ENCODE data around the gene DOCK10.

The DOCK10 gene

DNA sequence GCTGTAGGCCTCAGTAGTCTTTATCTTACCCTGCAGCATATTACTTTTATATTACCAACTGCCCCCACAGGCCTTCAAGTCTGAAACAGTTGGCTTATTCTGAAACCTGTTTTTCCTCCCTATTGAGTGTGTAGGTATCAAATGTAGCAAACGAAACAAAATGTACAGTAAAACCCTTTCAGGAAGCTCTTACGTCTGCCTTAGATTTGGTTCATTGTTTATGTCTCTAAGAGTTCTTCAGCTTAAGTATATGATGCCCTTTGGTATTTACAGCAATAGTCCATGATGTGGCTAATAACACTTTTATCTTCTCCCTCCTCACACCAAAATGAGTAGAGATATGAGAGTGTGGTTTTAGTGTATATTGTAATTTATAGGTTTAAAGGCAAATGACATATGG lies 108.8 kb downstream of the DOCK10 start:
- no peak overlapping the region for H2BK15ac ChIP-seq (ENCODE audit: low read length)
- H3K4me2 ChIP-seq (ENCODE audit: insufficient read depth, low read length, poor library complexity, severe bottlenecking), result no peak overlapping the region
- DNase-seq (ENCODE audit: low spot score), result no peak

DNA sequence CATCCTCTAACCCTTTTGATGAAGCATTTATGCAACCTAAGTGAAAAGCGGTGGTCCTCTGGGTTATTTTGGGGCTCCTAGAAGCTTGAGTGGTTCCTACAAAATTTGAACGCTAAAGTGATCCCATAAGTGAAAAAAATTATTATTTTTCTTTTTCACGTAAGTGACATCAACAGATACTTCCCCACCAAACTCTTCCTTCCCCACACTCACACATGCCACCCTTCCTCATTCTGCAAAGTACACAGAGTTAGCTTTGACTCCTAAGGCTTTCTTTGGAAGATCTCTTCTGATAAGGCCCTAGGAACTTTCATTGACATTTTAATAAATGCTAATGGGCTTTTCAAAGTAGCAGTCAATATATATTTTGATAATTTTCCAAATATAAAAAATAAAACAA lies 109.7 kb downstream of the DOCK10 start:
- H3K9ac ChIP-seq (ENCODE audit: low read depth, low read length, poor library complexity), result no peak overlapping the region
- H4K8ac ChIP-seq (ENCODE audit: low read depth, low read length), result no peak overlapping the region
- H3K14ac ChIP-seq (ENCODE audit: low read length), result no peak overlapping the region
- H3K27ac ChIP-seq (replicated peaks; ENCODE audit: low read length), result no peak overlapping the region
- no peak overlapping the region for H2AK5ac ChIP-seq (ENCODE audit: low read depth, low read length)
- H3K79me1 ChIP-seq (ENCODE audit: low read depth, low read length), result no peaks in the 10 kb centered on the region
- H2BK5ac ChIP-seq (ENCODE audit: low read length), result no peak overlapping the region
- no peak overlapping the region for H3K18ac ChIP-seq (ENCODE audit: low read length)
- peaks cover 0 to 3% of the 10 kb centered on the region in 2 donors for H3K4me1 ChIP-seq (ENCODE audit: control insufficient read depth in 2 of 2, insufficient read depth in 1 of 2, low read depth in 1 of 2, low read length in 2 of 2)
- H3K23ac ChIP-seq (ENCODE audit: low read depth, low read length, poor library complexity), result no peak overlapping the region
- H4K91ac ChIP-seq (ENCODE audit: low read depth, low read length, poor library complexity), result no peak overlapping the region
- H3K27me3 ChIP-seq (ENCODE audit: control insufficient read depth in 3 of 3, insufficient read depth in 3 of 3, low read depth in 1 of 3, low read length in 3 of 3), result no peaks in the 10 kb centered on the region
- H3K9me3 ChIP-seq (replicated peaks in 1 of 2; ENCODE audit: control insufficient read depth in 2 of 2, insufficient read depth in 1 of 2, low read depth in 1 of 2, low read length in 2 of 2), result no peaks in the 10 kb centered on the region
- H3K4me3 ChIP-seq (ENCODE audit: low read length in 2 of 2), result no peak overlapping the region
- DNase-seq (ENCODE audit: low spot score), result no peak
- no peak overlapping the region for H2BK15ac ChIP-seq (ENCODE audit: low read length)
- no peak overlapping the region for H2BK120ac ChIP-seq (ENCODE audit: low read depth, low read length)
- no CpG with 5 or more reads among the region's 3 CpGs for WGBS, 2 donors (ENCODE audit: extremely low coverage in 2 of 2, insufficient read length in 2 of 2, insufficient replicate concordance in 1 of 2)
- no peak overlapping the region for H2BK12ac ChIP-seq (ENCODE audit: low read length)
- H3K4ac ChIP-seq (ENCODE audit: low read length), result no peak overlapping the region
- H3K4me2 ChIP-seq (ENCODE audit: insufficient read depth, low read length, poor library complexity, severe bottlenecking), result no peak overlapping the region
- H3K36me3 ChIP-seq (replicated peaks in 1 of 2; ENCODE audit: control insufficient read depth in 2 of 2, insufficient read depth in 2 of 2, low read length in 2 of 2), result no peaks in the 10 kb centered on the region
- no peak overlapping the region for H2AFZ ChIP-seq (ENCODE audit: low read length)

More for the DNA sequence above, 108.8 kb downstream of the DOCK10 start:
- Histone ChIP-seq H3K4me3 (ENCODE audit: low read length in 2 of 2) (no peak overlapping the region), H3K27ac (replicated peaks; ENCODE audit: low read length) (no peak overlapping the region), H2BK5ac (ENCODE audit: low read length) (no peak overlapping the region), H2AK5ac (ENCODE audit: low read depth, low read length) (no peak overlapping the region), H3K4me1 (ENCODE audit: control insufficient read depth in 2 of 2, insufficient read depth in 1 of 2, low read depth in 1 of 2, low read length in 2 of 2) (peaks cover 3 to 6% of the 10 kb centered on the region in 2 donors), H3K4ac (ENCODE audit: low read length) (no peak overlapping the region), H4K91ac (ENCODE audit: low read depth, low read length, poor library complexity) (no peak overlapping the region), H3K36me3 (replicated peaks in 1 of 2; ENCODE audit: control insufficient read depth in 2 of 2, insufficient read depth in 2 of 2, low read length in 2 of 2) (no peaks in the 10 kb centered on the region), H3K9me3 (replicated peaks in 1 of 2; ENCODE audit: control insufficient read depth in 2 of 2, insufficient read depth in 1 of 2, low read depth in 1 of 2, low read length in 2 of 2) (no peaks in the 10 kb centered on the region), H3K18ac (ENCODE audit: low read length) (no peak overlapping the region), H2BK120ac (ENCODE audit: low read depth, low read length) (no peak overlapping the region), H3K14ac (ENCODE audit: low read length) (no peak overlapping the region), H2AFZ (ENCODE audit: low read length) (no peak overlapping the region), H3K79me1 (ENCODE audit: low read depth, low read length) (no peaks in the 10 kb centered on the region), H3K9ac (ENCODE audit: low read depth, low read length, poor library complexity) (no peak overlapping the region), H2BK12ac (ENCODE audit: low read length) (no peak overlapping the region), H4K8ac (ENCODE audit: low read depth, low read length) (no peak overlapping the region), H3K23ac (ENCODE audit: low read depth, low read length, poor library complexity) (no peak overlapping the region), H3K27me3 (ENCODE audit: control insufficient read depth in 3 of 3, insufficient read depth in 3 of 3, low read depth in 1 of 3, low read length in 3 of 3) (no peaks in the 10 kb centered on the region)
- WGBS, 2 donors (ENCODE audit: extremely low coverage in 2 of 2, insufficient read length in 2 of 2, insufficient replicate concordance in 1 of 2), result no CpG with 5 or more reads among the region's 2 CpGs

DNA sequence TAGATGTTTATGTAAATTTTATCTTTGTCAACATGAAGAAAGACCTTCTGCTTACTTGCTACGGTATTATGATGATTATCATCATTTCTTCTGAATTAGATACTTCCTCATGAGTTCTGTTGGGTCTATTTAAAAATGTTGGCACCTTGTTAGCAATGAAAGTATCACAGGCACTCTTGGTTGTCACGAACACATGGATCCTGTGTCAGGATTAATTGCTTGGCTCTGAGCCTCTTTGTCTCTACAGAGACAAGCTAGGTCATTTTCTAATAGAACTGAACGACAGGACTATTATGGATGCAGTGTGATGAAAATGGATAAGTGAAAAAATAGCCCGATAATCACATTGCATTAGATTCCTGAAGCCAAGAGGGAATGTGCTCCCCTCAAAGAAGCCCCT lies 110.3 kb downstream of the DOCK10 start:
- no peak overlapping the region for H3K14ac ChIP-seq (ENCODE audit: low read length)
- H3K79me1 ChIP-seq (ENCODE audit: low read depth, low read length), result no peaks in the 10 kb centered on the region
- H2BK5ac ChIP-seq (ENCODE audit: low read length), result no peak overlapping the region
- H2AK5ac ChIP-seq (ENCODE audit: low read depth, low read length), result no peak overlapping the region
- H2BK15ac ChIP-seq (ENCODE audit: low read length), result no peak overlapping the region
- H3K18ac ChIP-seq (ENCODE audit: low read length), result no peak overlapping the region
- no peak overlapping the region for H2BK120ac ChIP-seq (ENCODE audit: low read depth, low read length)
- H3K9me3 ChIP-seq (replicated peaks in 1 of 2; ENCODE audit: control insufficient read depth in 2 of 2, insufficient read depth in 1 of 2, low read depth in 1 of 2, low read length in 2 of 2), result no peaks in the 10 kb centered on the region
- no CpG with 5 or more reads among the region's 4 CpGs for WGBS, 2 donors (ENCODE audit: extremely low coverage in 2 of 2, insufficient read length in 2 of 2, insufficient replicate concordance in 1 of 2)
- H3K27ac ChIP-seq (replicated peaks; ENCODE audit: low read length), result no peak overlapping the region
- no peak overlapping the region for H3K4me3 ChIP-seq (ENCODE audit: low read length in 2 of 2)
- no peaks in the 10 kb centered on the region for H3K36me3 ChIP-seq (replicated peaks in 1 of 2; ENCODE audit: control insufficient read depth in 2 of 2, insufficient read depth in 2 of 2, low read length in 2 of 2)
- H3K4me2 ChIP-seq (ENCODE audit: insufficient read depth, low read length, poor library complexity, severe bottlenecking), result no peak overlapping the region
- H3K4ac ChIP-seq (ENCODE audit: low read length), result no peak overlapping the region
- no peak overlapping the region for H3K23ac ChIP-seq (ENCODE audit: low read depth, low read length, poor library complexity)
- H2BK12ac ChIP-seq (ENCODE audit: low read length), result no peak overlapping the region
- no peak overlapping the region for H3K9ac ChIP-seq (ENCODE audit: low read depth, low read length, poor library complexity)
- H2AFZ ChIP-seq (ENCODE audit: low read length), result no peak overlapping the region
- H4K8ac ChIP-seq (ENCODE audit: low read depth, low read length), result no peak overlapping the region
- peaks cover 0 to 5% of the 10 kb centered on the region in 2 donors for H3K4me1 ChIP-seq (ENCODE audit: control insufficient read depth in 2 of 2, insufficient read depth in 1 of 2, low read depth in 1 of 2, low read length in 2 of 2)
- H4K91ac ChIP-seq (ENCODE audit: low read depth, low read length, poor library complexity), result no peak overlapping the region
- H3K27me3 ChIP-seq (ENCODE audit: control insufficient read depth in 3 of 3, insufficient read depth in 3 of 3, low read depth in 1 of 3, low read length in 3 of 3), result no peaks in the 10 kb centered on the region
- no peak for DNase-seq (ENCODE audit: low spot score)

DNA sequence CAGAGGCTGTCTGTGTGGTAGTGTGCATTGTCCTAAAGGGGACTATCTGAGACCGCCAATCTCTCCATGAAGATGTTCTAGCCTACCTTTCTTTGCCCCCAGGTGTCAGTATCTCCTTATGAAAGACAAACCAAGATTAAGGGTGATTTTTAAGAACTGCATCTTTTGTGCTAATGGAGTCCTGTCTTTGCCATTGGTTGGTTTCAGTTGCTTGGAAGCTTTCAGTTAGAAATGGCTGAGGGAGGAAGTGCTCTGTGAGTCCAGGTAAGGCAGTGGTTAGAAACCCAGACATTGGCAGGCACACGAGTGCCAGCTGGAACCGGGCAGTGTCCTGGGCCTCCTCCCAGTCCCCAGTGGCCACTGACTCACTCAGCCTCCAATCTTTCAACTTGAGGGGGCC lies 111.3 kb downstream of the DOCK10 start:
- WGBS, 2 donors (ENCODE audit: extremely low coverage in 2 of 2, insufficient read length in 2 of 2, insufficient replicate concordance in 1 of 2), result no CpG with 5 or more reads among the region's 3 CpGs
- Histone ChIP-seq H4K8ac (ENCODE audit: low read depth, low read length) (no peak overlapping the region), H3K4ac (ENCODE audit: low read length) (no peak overlapping the region), H2BK5ac (ENCODE audit: low read length) (no peak overlapping the region), H3K27me3 (ENCODE audit: control insufficient read depth in 3 of 3, insufficient read depth in 3 of 3, low read depth in 1 of 3, low read length in 3 of 3) (no peaks in the 10 kb centered on the region), H3K36me3 (replicated peaks in 1 of 2; ENCODE audit: control insufficient read depth in 2 of 2, insufficient read depth in 2 of 2, low read length in 2 of 2) (no peaks in the 10 kb centered on the region), H3K27ac (replicated peaks; ENCODE audit: low read length) (no peak overlapping the region), H3K4me3 (ENCODE audit: low read length in 2 of 2) (no peak overlapping the region), H3K18ac (ENCODE audit: low read length) (no peak overlapping the region), H2BK120ac (ENCODE audit: low read depth, low read length) (no peak overlapping the region), H2BK15ac (ENCODE audit: low read length) (peak overlapping the region; percentile 28), H2AK5ac (ENCODE audit: low read depth, low read length) (no peak overlapping the region), H3K79me1 (ENCODE audit: low read depth, low read length) (no peaks in the 10 kb centered on the region), H2BK12ac (ENCODE audit: low read length) (no peak overlapping the region), H4K91ac (ENCODE audit: low read depth, low read length, poor library complexity) (no peak overlapping the region), H3K14ac (ENCODE audit: low read length) (no peak overlapping the region), H3K9me3 (replicated peaks in 1 of 2; ENCODE audit: control insufficient read depth in 2 of 2, insufficient read depth in 1 of 2, low read depth in 1 of 2, low read length in 2 of 2) (no peaks in the 10 kb centered on the region), H3K4me1 (ENCODE audit: control insufficient read depth in 2 of 2, insufficient read depth in 1 of 2, low read depth in 1 of 2, low read length in 2 of 2) (peaks cover 0 to 5% of the 10 kb centered on the region in 2 donors), H3K4me2 (ENCODE audit: insufficient read depth, low read length, poor library complexity, severe bottlenecking) (no peak overlapping the region), H3K23ac (ENCODE audit: low read depth, low read length, poor library complexity) (no peak overlapping the region), H2AFZ (ENCODE audit: low read length) (no peak overlapping the region), H3K9ac (ENCODE audit: low read depth, low read length, poor library complexity) (no peak overlapping the region)
- no peak for DNase-seq (ENCODE audit: low spot score)

Measured in neuronal stem cell (in vitro differentiated cells).